Measurements from ENCODE around the gene DOP1B.
"Not testable (repeated sequence)": the region's sequence is repeated elsewhere in the genome, so short reads cannot be mapped to it uniquely, and the experiment has no call there.

The DOP1B gene, protein sequence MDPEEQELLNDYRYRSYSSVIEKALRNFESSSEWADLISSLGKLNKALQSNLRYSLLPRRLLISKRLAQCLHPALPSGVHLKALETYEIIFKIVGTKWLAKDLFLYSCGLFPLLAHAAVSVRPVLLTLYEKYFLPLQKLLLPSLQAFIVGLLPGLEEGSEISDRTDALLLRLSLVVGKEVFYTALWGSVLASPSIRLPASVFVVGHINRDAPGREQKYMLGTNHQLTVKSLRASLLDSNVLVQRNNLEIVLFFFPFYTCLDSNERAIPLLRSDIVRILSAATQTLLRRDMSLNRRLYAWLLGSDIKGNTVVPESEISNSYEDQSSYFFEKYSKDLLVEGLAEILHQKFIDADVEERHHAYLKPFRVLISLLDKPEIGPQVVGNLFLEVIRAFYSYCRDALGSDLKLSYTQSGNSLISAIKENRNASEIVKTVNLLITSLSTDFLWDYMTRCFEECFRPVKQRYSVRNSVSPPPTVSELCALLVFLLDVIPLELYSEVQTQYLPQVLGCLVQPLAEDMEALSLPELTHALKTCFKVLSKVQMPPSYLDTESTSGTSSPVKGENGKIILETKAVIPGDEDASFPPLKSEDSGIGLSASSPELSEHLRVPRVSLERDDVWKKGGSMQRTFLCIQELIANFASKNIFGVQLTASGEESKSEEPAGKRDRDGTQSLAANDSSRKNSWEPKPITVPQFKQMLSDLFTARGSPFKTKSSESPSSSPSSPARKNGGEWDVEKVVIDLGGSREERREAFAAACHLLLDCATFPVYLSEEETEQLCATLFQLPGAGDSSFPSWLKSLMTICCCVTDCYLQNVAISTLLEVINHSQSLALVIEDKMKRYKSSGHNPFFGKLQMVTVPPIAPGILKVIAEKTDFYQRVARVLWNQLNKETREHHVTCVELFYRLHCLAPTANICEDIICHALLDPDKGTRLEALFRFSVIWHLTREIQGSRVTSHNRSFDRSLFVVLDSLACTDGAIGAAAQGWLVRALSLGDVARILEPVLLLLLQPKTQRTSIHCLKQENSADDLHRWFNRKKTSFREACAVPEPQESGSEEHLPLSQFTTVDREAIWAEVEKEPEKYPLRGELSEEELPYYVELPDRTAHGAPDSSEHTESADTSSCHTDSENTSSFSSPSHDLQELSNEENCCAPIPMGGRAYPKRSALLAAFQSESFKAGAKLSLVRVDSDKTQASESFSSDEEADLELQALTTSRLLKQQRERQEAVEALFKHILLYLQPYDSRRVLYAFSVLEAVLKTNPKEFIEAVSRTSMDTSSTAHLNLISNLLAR (N-terminal part only)

GRCh38 chr21:36156815-36157670, at the start of gene DOP1B:
TSS of gene DOP1B (plus strand) at chr21:36156824. CDS start at chr21:36164734, 7,910 bp downstream.
- DNase-seq: peak; percentile 74

DNA sequence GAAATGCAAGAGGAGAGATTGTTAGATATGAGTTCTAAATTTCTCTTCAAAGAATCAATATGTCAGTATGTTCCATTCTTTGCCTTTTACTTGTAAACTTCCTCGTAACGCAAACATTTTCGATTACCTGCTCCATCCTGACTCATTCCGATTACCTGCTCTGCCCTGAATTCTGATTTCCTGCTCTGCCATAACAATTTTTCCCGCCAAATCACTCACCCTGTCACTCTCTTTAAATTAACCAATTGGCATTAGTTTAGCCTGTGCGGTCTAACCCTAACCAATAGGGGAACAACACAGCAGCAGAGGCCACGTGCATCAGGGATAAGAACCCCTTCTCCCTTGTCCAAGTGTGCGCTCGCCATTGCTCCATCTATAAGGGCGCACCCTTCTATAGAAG, 46.8 kb upstream of the DOP1B start:
- DNase-seq: no peak

GRCh38 chr21:36111238-36111637, 45.4 kb upstream of the DOP1B start:
- DNase-seq: no peak

- DNase-seq: no peak
Observed at GRCh38 chr21:36113647-36114428, 42.8 kb upstream of the DOP1B start.

DNA sequence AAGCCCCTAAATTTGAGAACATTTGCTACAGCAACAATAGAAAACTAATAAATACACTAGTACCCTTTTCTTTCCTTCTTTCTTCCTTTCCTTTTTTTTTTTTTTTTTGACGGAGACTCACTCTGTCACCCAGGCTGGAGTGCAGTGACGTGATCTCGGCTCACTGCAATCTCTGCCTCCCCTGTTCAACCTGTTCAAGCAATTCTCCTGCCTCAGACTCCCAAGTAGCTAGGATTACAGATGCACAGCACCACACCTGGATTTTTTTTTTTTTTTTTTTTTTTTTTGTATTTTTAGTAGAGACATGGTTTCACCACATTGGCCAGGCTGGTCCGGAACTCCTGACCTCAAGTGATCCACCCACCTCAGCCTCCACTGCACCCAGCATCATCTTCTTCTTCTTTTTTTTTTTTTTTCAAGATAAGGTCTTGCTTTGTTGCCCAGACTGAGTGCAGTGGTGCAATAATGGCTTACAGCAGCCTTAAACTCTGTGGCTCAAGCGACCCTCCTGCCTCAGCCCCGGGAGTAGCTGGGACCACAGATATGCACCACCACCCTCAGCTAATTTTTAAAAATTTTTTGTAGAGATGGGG, 41.4 kb upstream of the DOP1B start:
- no peak for DNase-seq

DNA sequence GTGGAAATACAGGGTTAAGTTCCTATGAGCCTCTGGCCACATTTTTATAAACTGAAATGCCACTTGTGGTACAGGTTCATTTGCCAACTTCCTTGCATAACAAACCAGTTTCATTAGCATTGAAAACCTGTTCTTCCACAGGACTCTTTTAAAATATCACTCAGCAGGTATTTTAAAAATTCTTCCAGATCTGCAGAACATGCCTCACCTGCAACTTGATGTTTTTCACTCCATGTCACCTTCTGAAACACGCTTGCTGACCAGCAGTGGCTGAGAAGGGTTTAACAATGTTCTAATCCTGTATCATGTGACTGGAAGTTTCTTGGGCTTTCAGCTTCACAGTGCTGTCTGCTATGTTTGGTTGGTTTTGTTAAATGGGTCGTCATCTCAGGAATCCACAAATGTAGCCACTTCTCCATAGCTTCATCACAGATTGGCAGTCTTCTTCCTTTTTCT, 39.3 kb upstream of the DOP1B start:
- DNase-seq: no peak

DNA sequence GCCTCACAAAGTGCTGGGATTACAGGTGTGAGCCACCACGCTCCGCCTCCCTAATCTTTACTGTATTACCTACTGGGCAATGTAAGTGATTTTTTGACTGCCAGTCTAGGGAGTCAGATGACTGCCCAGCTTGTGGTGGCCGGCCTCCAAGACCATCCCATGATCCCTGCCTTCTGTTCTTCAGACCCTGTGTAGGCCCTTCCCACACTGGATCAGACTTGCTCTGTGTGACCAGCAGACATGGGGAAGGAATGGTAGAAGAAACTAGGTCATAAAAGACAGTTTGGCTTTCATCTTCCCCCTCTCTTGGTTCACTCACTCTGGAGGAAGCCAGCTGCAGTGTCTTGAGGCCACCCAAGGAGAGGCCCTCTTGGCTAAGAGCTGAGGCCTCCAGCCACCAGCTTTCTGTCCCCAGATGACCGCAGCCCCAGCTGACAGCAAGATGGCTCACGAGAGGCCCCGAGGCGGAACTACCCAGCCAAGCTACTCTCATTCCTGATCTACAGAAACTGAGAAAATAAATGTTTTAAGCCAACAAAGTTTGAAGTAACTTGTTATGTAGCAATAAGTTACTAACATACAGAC, 36.2 kb upstream of the DOP1B start:
- DNase-seq: no peak

GRCh38 chr21:36122977-36123376, 33.6 kb upstream of the DOP1B start:
- DNase-seq: no peak

GRCh38 chr21:36124395-36124794, 32.2 kb upstream of the DOP1B start:
- DNase-seq: no peak

- peak; percentile 56 for DNase-seq
Observed at GRCh38 chr21:36125512-36126207, 31.0 kb upstream of the DOP1B start.

- no peak for DNase-seq
Observed at GRCh38 chr21:36126208-36126565, 30.4 kb upstream of the DOP1B start.

- no peak for DNase-seq
Observed at GRCh38 chr21:36126621-36127110, 30.0 kb upstream of the DOP1B start.

GRCh38 chr21:36127250-36127904, 29.2 kb upstream of the DOP1B start:
- no peak for DNase-seq

- no peak for DNase-seq
Observed at GRCh38 chr21:36127977-36128376, 28.6 kb upstream of the DOP1B start.

- no peak for DNase-seq
Observed at GRCh38 chr21:36129219-36129618, 27.4 kb upstream of the DOP1B start.

GRCh38 chr21:36130414-36130762, 26.2 kb upstream of the DOP1B start:
- DNase-seq: not testable (repeated sequence)

DNA sequence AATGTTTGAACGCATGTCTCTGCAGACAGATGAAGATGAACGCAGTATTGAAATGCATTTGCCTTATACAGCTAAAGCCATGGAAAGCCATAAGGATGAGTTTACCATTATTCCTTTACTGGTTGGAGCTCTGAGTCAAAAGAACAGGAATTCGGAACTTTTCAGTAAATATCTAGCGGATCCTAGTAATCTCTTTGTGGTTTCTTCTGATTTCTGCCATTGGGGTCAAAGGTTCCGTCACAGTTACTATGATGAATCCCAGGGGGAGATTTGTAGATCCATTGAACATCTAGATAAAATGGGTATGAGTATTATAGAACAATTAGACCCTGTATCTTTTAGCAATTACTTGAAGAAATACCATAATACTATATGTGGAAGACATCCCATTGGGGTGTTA, 25.8 kb upstream of the DOP1B start:
- not testable (repeated sequence) for DNase-seq

DNA sequence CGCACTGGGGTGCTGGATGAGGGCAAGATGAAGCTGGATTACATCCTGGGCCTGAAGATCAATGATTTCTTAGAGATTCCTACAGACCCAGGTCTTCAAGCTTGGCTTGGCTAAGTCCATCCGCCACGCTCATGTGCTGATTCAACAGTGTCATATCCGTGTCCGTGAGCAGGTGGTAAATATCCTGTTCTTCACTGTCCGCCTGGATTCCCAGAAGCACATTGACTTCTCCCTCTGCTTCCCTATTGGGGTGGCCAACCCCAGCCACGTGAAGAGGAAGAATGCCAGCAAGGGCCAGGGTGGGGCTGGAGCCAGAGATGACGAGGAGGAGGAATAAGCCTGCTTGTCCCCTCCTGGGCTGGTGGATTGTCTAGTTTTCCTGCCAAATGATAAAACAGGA, 23.9 kb upstream of the DOP1B start:
- no peak for DNase-seq

DNA sequence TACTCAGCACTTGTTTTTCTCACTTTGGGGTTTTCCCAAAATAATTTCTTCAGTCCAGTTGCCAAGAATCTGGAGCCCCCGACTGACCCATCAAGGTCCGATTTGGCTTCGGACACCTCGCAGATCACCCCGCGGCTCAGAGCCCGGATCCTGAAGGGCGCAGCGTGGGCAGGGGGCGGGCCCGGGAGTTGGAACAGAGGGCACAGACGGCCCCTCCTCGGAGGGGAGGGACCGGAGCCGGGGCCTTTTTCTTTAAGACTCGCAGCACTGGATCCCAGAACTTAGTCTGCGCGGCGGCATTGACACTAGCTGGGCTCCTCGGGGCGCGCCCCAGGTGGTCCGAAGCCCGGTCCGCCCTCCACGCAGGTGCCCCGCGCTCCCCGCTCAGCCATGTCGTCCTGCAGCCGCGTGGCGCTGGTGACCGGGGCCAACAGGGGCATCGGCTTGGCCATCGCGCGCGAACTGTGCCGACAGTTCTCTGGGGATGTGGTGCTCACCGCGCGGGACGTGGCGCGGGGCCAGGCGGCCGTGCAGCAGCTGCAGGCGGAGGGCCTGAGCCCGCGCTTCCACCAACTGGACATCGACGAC, 21.7 kb upstream of the DOP1B start, which contains the start of gene CBR3:
Gene CBR3 (plus strand): TSS at position 277 of the 588 bp plus-strand sequence. CDS start 114 bp downstream, at position 391.
- peak; percentile 83 for DNase-seq
